A549 (cell line): ENCODE measurements around the gene HDAC3.

Experiments
- HDAC2 ChIP-seq: fragments of 200-600 bp; sonication (generic); IDR thresholded peaks from 2 replicates; pipeline ENCODE4 v1.6.1; 2016
- MAZ ChIP-seq: fragments of 150-350 bp; IDR thresholded peaks from 2 replicates; pipeline ENCODE4 v1.6.1; 2014; ENCODE audit warnings: antibody characterized with exemption, low read depth, low read length, borderline replicate concordance
- RNF2 ChIP-seq: fragments of 200-600 bp; sonication (generic); IDR thresholded peaks from 2 replicates; pipeline ENCODE4 v1.6.1; 2016; ENCODE audit warnings: low read depth, mild to moderate bottlenecking, antibody characterized with exemption, moderate library complexity, borderline replicate concordance
- TF ChIP-seq, protein P1 (sequence below): fragments of >200 bp; sonication (Bioruptor Twin); formaldehyde crosslinking; IDR thresholded peaks from 3 replicates; pipeline ENCODE4 v1.5.1; 2016

GRCh38 chr5:141611289-141611688 lies 25.4 kb downstream of the HDAC3 start:
- TF ChIP-seq MAZ (no peak), RNF2 (no peak), HDAC2 (no peak)
- TF ChIP-seq, protein P1, sequence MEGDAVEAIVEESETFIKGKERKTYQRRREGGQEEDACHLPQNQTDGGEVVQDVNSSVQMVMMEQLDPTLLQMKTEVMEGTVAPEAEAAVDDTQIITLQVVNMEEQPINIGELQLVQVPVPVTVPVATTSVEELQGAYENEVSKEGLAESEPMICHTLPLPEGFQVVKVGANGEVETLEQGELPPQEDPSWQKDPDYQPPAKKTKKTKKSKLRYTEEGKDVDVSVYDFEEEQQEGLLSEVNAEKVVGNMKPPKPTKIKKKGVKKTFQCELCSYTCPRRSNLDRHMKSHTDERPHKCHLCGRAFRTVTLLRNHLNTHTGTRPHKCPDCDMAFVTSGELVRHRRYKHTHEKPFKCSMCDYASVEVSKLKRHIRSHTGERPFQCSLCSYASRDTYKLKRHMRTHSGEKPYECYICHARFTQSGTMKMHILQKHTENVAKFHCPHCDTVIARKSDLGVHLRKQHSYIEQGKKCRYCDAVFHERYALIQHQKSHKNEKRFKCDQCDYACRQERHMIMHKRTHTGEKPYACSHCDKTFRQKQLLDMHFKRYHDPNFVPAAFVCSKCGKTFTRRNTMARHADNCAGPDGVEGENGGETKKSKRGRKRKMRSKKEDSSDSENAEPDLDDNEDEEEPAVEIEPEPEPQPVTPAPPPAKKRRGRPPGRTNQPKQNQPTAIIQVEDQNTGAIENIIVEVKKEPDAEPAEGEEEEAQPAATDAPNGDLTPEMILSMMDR = no peak
